Smooth muscle cell (in vitro differentiated cells): ENCODE results near the gene INPP4A. TPM values are rescaled to one million over a fixed set of nuclear protein-coding genes. Genes with fewer than 3 reads are reported as not detected.

Experiments used
- DNase-seq: peaks from one replicate; lab custom pipeline; 2025; ENCODE audit not compliant: unreplicated experiment; lab: John Stamatoyannopoulos, UW
- H2AFZ ChIP-seq: fragments of 200-600 bp; sonication (generic); 2 replicates; pipeline ENCODE4 v1.6.0; 2016; ENCODE audit warnings: antibody characterized with exemption, low read depth, mild to moderate bottlenecking
- H3F3A ChIP-seq: fragments of 200-600 bp; sonication (generic); 2 replicates; pipeline ENCODE4 v1.6.0; 2017; ENCODE audit warnings: antibody characterized with exemption, low read depth
- H3K27ac ChIP-seq: fragments of 200-600 bp; sonication (generic); 2 replicates; pipeline ENCODE4 v1.5.1; 2016; ENCODE audit warnings: low read depth, mild to moderate bottlenecking
- H3K27me3 ChIP-seq: fragments of 200-600 bp; sonication (generic); 2 replicates; pipeline ENCODE4 v1.6.1; 2016; ENCODE audit warnings: low read depth, mild to moderate bottlenecking
- H3K36me3 ChIP-seq: fragments of 200-600 bp; sonication (generic); 2 replicates; pipeline ENCODE4 v1.5.1; 2016; ENCODE audit warnings: low read depth
- H3K4me1 ChIP-seq: fragments of 200-600 bp; sonication (generic); 2 replicates; pipeline ENCODE4 v1.5.1; 2016; ENCODE audit warnings: low read depth
- H3K4me2 ChIP-seq: fragments of 200-600 bp; sonication (generic); 2 replicates; pipeline ENCODE4 v1.6.0; 2016; ENCODE audit warnings: mild to moderate bottlenecking
- H3K4me3 ChIP-seq: fragments of 200-600 bp; sonication (generic); 2 replicates; pipeline ENCODE4 v1.5.1; 2016; ENCODE audit warnings: mild to moderate bottlenecking
- H3K79me2 ChIP-seq: fragments of 200-600 bp; sonication (generic); 2 replicates; pipeline ENCODE4 v1.6.0; 2016; ENCODE audit warnings: low read depth, mild to moderate bottlenecking
- H3K9ac ChIP-seq: fragments of 200-600 bp; sonication (generic); 2 replicates; pipeline ENCODE4 v1.6.0; 2016; ENCODE audit warnings: low read depth
- H3K9me3 ChIP-seq: fragments of 200-600 bp; sonication (generic); replicated peaks from 2 replicates; pipeline ENCODE4 v1.5.1; 2016; ENCODE audit warnings: low read depth
- H4K20me1 ChIP-seq: fragments of 200-600 bp; sonication (generic); 2 replicates; pipeline ENCODE4 v1.6.0; 2016; ENCODE audit warnings: low read depth
- WGBS: methylation state at CpG from one replicate; pipeline ENCODE4 v1.1.7; 2016; ENCODE audit warnings: low lambda C conversion rate; 5-methylcytosine and 5-hydroxymethylcytosine counted together
- polyA plus RNA-seq: library from polyadenylated mRNA; unstranded; fragments of >200 nt; fragmentation: Nextera tagmentation; extraction: Ambion mirVana; gene quantifications from 2 replicates; pipeline ENCODE4 v1.2.1, GENCODE V29; 2016
- total RNA-seq: library from RNA; depleted of rRNA; stranded (reverse); fragments of >200 nt; gene quantifications from 2 replicates; pipeline ENCODE4 v1.2.3, GENCODE V29; 2014
- TF ChIP-seq, protein P1 (sequence below): fragments of 200-600 bp; sonication (generic); IDR thresholded peaks from 2 replicates; pipeline ENCODE4 v1.5.1; 2017; ENCODE audit warnings: borderline replicate concordance, mild to moderate bottlenecking, antibody characterized with exemption; ENCODE audit not compliant: insufficient read depth, poor library complexity, severe bottlenecking

The INPP4A gene
- total and polyA plus RNA-seq, 2 experiments from 2014 or later = 10.1 to 17.3 TPM

DNA sequence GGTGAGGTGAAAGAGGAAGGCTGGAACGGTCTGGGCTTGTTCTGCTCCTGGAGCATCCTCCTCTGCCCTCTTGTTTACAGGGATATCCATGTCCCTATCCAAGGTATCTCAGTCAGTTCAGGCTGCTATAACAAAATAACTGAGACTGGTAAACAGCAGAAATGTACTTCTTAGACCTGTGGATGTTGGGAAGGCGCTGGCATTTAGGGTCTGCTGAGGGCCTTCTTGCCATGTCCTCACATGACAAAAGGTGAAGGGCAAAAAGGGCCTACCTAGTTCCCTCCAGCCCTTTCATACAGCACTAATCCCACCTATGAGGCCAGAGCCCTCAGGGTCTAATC lies 65.6 kb downstream of the INPP4A start:
- Histone ChIP-seq H3K4me1 (peaks cover 12% of the 10 kb centered on the region), H3K9ac (no peak overlapping the region), H3K27ac (no peak overlapping the region), H3K79me2 (no peaks in the 10 kb centered on the region), H3F3A (no peaks in the 10 kb centered on the region), H2AFZ (no peak overlapping the region), H4K20me1 (peaks cover 13% of the 10 kb centered on the region), H3K4me2 (no peak overlapping the region), H3K36me3 (no peaks in the 10 kb centered on the region), H3K9me3 (no peaks in the 10 kb centered on the region), H3K4me3 (no peak overlapping the region), H3K27me3 (no peaks in the 10 kb centered on the region)
- no peak for DNase-seq
- 100% methylated on average over 2 of the region's 2 CpGs for WGBS
- TF ChIP-seq, protein P1, sequence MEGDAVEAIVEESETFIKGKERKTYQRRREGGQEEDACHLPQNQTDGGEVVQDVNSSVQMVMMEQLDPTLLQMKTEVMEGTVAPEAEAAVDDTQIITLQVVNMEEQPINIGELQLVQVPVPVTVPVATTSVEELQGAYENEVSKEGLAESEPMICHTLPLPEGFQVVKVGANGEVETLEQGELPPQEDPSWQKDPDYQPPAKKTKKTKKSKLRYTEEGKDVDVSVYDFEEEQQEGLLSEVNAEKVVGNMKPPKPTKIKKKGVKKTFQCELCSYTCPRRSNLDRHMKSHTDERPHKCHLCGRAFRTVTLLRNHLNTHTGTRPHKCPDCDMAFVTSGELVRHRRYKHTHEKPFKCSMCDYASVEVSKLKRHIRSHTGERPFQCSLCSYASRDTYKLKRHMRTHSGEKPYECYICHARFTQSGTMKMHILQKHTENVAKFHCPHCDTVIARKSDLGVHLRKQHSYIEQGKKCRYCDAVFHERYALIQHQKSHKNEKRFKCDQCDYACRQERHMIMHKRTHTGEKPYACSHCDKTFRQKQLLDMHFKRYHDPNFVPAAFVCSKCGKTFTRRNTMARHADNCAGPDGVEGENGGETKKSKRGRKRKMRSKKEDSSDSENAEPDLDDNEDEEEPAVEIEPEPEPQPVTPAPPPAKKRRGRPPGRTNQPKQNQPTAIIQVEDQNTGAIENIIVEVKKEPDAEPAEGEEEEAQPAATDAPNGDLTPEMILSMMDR = no peak

DNA sequence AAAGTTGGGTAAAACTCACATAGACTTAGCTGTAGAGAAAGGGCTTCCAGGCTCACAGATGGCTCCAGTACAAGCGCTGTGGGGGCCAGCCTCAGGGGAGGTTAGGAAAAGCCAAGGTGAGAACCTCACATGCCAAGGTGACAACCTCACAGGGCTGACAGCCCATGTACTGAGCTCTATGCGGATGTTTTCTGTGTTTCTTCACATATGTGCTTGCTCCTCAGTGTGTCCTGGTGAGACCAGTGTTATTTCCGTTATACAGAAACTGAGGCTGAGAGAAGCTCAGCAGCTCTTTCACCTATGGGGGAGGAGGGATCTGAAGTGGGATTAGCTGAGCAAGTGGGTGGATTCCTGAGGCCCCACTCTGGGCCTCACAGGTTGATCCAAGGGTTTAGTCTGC lies 67.3 kb downstream of the INPP4A start:
- TF ChIP-seq, protein P1 = no peak
- Histone ChIP-seq H3F3A (no peaks in the 10 kb centered on the region), H3K27ac (no peak overlapping the region), H2AFZ (no peak overlapping the region), H3K9me3 (no peaks in the 10 kb centered on the region), H3K4me2 (no peak overlapping the region), H3K4me3 (no peak overlapping the region), H3K27me3 (no peaks in the 10 kb centered on the region), H3K79me2 (no peaks in the 10 kb centered on the region), H3K9ac (no peak overlapping the region), H3K4me1 (peaks cover 8% of the 10 kb centered on the region), H3K36me3 (no peaks in the 10 kb centered on the region), H4K20me1 (peaks cover 10% of the 10 kb centered on the region)
- 100% methylated on average over 3 of the region's 3 CpGs for WGBS
- no peak for DNase-seq

DNA sequence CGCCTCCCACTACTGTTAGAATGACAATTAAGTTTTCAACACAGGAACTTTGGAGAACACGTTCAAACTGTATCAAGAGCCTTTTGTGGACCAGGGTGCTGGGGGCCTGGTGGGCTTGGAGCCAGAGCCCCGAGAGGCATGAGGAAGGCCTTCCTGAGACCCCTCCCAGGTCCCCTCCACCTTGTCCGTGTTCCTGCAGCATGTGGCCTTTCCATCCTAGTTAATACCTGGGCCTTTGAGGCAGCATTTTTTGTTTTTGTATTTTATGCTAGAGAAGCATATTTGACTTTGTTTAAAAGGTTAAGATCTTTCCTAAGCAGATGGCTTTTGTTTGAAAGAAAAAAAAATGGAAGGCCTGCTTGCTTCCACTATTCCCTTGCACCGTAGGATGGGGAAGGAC lies 68.0 kb downstream of the INPP4A start:
- no peaks in the 10 kb centered on the region for H3F3A ChIP-seq
- WGBS = 97% methylated on average over 5 of the region's 5 CpGs
- no peaks in the 10 kb centered on the region for H3K36me3 ChIP-seq
- no peak overlapping the region for H3K4me2 ChIP-seq
- TF ChIP-seq, protein P1 = no peak
- no peak overlapping the region for H3K9ac ChIP-seq
- peaks cover 8% of the 10 kb centered on the region for H3K4me1 ChIP-seq
- H4K20me1 ChIP-seq = peaks cover 14% of the 10 kb centered on the region
- H2AFZ ChIP-seq = no peak overlapping the region
- no peak overlapping the region for H3K27ac ChIP-seq
- H3K9me3 ChIP-seq = no peaks in the 10 kb centered on the region
- no peaks in the 10 kb centered on the region for H3K79me2 ChIP-seq
- no peaks in the 10 kb centered on the region for H3K27me3 ChIP-seq
- no peak overlapping the region for H3K4me3 ChIP-seq
- no peak for DNase-seq

DNA sequence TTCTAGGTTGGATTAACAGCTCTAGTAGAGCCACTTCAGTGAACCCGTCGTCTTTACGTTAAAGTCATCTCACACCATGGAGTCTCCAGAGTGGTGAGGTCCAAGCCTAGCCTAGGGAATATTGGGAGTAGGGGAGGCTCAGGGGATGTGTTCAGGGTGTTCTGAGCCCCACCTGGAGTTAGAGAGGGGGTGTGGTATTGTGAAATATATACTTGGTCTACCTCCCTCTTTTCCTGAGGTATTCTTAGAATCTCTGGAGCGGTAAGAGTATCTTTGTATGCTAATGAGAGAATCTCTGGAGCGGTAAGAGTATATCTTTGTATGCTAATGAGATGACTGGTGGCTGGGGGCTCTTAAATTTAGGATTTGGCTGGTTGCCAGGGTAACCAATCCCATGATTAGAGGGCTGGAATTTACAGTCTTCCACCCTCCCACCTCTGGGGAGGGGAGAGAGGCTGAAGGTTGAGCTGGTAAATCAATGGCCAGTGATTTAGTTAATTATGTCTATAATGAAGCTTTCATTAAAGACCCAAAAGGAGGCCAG lies 69.5 kb downstream of the INPP4A start:
- WGBS = 92% methylated on average over 5 of the region's 5 CpGs
- Histone ChIP-seq H3K9me3 (no peaks in the 10 kb centered on the region), H3K79me2 (no peaks in the 10 kb centered on the region), H3K9ac (no peak overlapping the region), H2AFZ (no peak overlapping the region), H3F3A (no peaks in the 10 kb centered on the region), H3K27me3 (no peaks in the 10 kb centered on the region), H3K4me2 (no peak overlapping the region), H3K4me1 (peaks cover 8% of the 10 kb centered on the region), H3K36me3 (no peaks in the 10 kb centered on the region), H4K20me1 (peaks cover 28% of the 10 kb centered on the region), H3K27ac (no peak overlapping the region), H3K4me3 (no peak overlapping the region)
- DNase-seq = no peak
- TF ChIP-seq, protein P1 = no peak
